HepG2 (cell line): ENCODE measurements around the gene HNRNPA1. TPM values are rescaled to one million over a fixed set of nuclear protein-coding genes. Genes with fewer than 3 reads are reported as not detected.
A peak's percentile ranks its signal among the peaks of the same experiment; 100 is the strongest.

ENCODE experiments used
- EED ChIP-seq: sonication (generic); formaldehyde crosslinking; IDR thresholded peaks from 2 replicates; pipeline ENCODE4 v1.5.0; 2020; ENCODE audit warnings: mild to moderate bottlenecking, missing genetic modification reagents
- HMGA1 ChIP-seq: sonication (generic); formaldehyde crosslinking; conservative IDR thresholded peaks from 2 replicates; pipeline ENCODE4 v1.4.0; 2020; ENCODE audit warnings: missing genetic modification reagents
- HNRNPL ChIP-seq: fragments of 200-400 bp; formaldehyde crosslinking; IDR thresholded peaks from 2 replicates; pipeline ENCODE4 v1.6.1; 2017; ENCODE audit warnings: mild to moderate bottlenecking, low read depth, low read length
- MED13 ChIP-seq: sonication (generic); formaldehyde crosslinking; IDR thresholded peaks from 2 replicates; pipeline ENCODE4 v1.5.0; 2020; ENCODE audit warnings: missing genetic modification reagents
- ONECUT2 ChIP-seq: sonication (generic); formaldehyde crosslinking; IDR thresholded peaks from 2 replicates; pipeline ENCODE4 v1.4.0; 2020; ENCODE audit warnings: missing genetic modification reagents
- RBM22 ChIP-seq: fragments of 200-400 bp; formaldehyde crosslinking; optimal IDR thresholded peaks from 2 replicates; pipeline ENCODE3; 2017; ENCODE audit warnings: mild to moderate bottlenecking, low read length, moderate library complexity
- REL ChIP-seq: sonication (generic); formaldehyde crosslinking; conservative IDR thresholded peaks from 2 replicates; pipeline ENCODE4 v1.8.0; 2022; ENCODE audit warnings: mild to moderate bottlenecking, missing genetic modification reagents, moderate library complexity
- ZBTB21 ChIP-seq: sonication (generic); formaldehyde crosslinking; IDR thresholded peaks from 2 replicates; pipeline ENCODE4 v1.4.0; 2020; ENCODE audit warnings: missing genetic modification reagents
- ZC3H13 ChIP-seq: sonication (generic); formaldehyde crosslinking; IDR thresholded peaks from 2 replicates; pipeline ENCODE4 v1.8.1; 2023; ENCODE audit warnings: mild to moderate bottlenecking, missing genetic modification reagents, moderate library complexity
- ZFP82 ChIP-seq: sonication (generic); formaldehyde crosslinking; IDR thresholded peaks from 2 replicates; pipeline ENCODE4 v1.5.1; 2020; ENCODE audit warnings: mild to moderate bottlenecking, missing genetic modification reagents, borderline replicate concordance
- ZNF138 ChIP-seq: sonication (generic); formaldehyde crosslinking; IDR thresholded peaks from 2 replicates; pipeline ENCODE4 v1.5.0; 2020; ENCODE audit warnings: mild to moderate bottlenecking, low read depth, missing genetic modification reagents
- ZNF547 ChIP-seq: sonication (generic); formaldehyde crosslinking; IDR thresholded peaks from 2 replicates; pipeline ENCODE4 v1.5.1; 2020; ENCODE audit warnings: mild to moderate bottlenecking, missing genetic modification reagents
- ZNF777 ChIP-seq: sonication (generic); formaldehyde crosslinking; IDR thresholded peaks from 2 replicates; pipeline ENCODE4 v1.4.0; 2020; ENCODE audit warnings: missing genetic modification reagents
- ZNF850 ChIP-seq: sonication (generic); formaldehyde crosslinking; conservative IDR thresholded peaks from 2 replicates; pipeline ENCODE4 v1.9.0; 2021; ENCODE audit warnings: mild to moderate bottlenecking, missing genetic modification reagents
- polyA plus RNA-seq, 8 experiments: library from polyadenylated mRNA; depleted of rRNA in 3 of 8; stranded (reverse) in 7 of 8; unstranded in 1 of 8; fragments of >200 nt; fragmentation: Illumina TruSeq in 4 of 8; extraction: Trizol in 4 of 8; gene quantifications; 2 replicates each; pipeline versions ENCODE4 v1.2.1 to v1.2.3, GENCODE V29; 2011 to 2016; ENCODE audit warnings: low read depth in 4 of 8, missing spikeins in 1 of 8, mixed read lengths in 1 of 8; ENCODE audit not compliant: insufficient read depth in 1 of 8
- total RNA-seq, 5 experiments: library from RNA; depleted of rRNA; stranded (reverse); fragments of >200 nt; fragmentation: Illumina TruSeq; extraction: Trizol; gene quantifications; 2 replicates each; pipeline ENCODE4 v1.2.3, GENCODE V29; 2016; ENCODE audit warnings: low read depth in 1 of 5
- TF ChIP-seq, protein P1 (sequence below): sonication (generic); formaldehyde crosslinking; IDR thresholded peaks from 2 replicates; pipeline ENCODE4 v1.4.0; 2020; ENCODE audit warnings: mild to moderate bottlenecking, missing genetic modification reagents
- TF ChIP-seq, protein P2 (sequence below): sonication (generic); formaldehyde crosslinking; IDR thresholded peaks from 2 replicates; pipeline ENCODE4 v1.5.0; 2020; ENCODE audit warnings: mild to moderate bottlenecking, missing genetic modification reagents
- TF ChIP-seq, protein P3 (sequence below): IDR thresholded peaks from 2 replicates; pipeline ENCODE4 v1.6.1; 2016; ENCODE audit warnings: missing compliant biosample characterization, missing genetic modification reagents, borderline replicate concordance
- TF ChIP-seq, protein P4 (sequence below): sonication (generic); formaldehyde crosslinking; IDR thresholded peaks from 2 replicates; pipeline ENCODE4 v1.4.0; 2020; ENCODE audit warnings: missing genetic modification reagents

HNRNPA1 gene
- total and polyA plus RNA-seq, 2 of the 13 experiments (the other 11 are each of a cell fraction or from before 2014, with no cell fraction given) = 535 to 1,820 TPM

DNA sequence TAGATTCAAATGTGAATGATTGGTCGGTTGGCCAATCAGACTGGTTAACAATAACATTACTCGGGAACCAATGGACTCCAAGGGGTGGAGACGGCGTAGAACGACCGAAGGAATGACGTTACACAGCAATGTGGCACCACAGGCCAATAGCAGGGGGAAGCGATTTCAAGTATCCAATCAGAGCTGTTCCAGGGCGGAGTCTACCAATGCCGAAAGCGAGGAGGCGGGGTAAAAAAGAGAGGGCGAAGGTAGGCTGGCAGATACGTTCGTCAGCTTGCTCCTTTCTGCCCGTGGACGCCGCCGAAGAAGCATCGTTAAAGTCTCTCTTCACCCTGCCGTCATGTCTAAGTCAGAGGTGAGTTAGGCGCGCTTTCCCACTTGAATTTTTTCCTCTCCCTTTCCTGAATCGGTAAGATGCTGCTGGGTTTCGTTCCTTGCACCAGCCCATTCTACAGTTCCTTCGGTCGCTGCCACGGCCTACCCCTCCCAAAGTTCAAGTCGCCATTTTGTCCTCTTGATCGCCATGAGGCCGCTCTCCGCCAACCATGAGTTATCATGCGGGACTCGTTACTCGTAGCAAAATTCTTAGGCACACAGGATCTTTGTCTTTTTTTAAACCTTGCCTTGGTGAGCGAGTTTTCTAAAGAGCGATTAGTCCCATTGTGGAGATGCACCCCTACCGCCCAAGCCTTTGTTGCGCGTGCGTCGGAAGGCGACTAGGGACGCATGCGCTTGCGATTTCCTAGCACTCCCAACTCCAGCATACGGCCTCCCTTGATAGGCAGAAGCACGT, at the start of gene HNRNPA1 (continued):
- TF ChIP-seq ZNF777 (peak; percentile 46; the same call in 1 of the 2 replicates), ZNF138 (peak; percentile 92; the same call in 1 of the 2 replicates), ZBTB21 (CRISPR knock-in tag) (no peak; the same call in 1 of the 2 replicates), HMGA1 (no peak), EED (CRISPR knock-in tag) (peak; percentile 84; the same call in 1 of the 2 replicates), ZFP82 (0 out of 2 replicates have a peak, but pooled peaks have one; percentile 34), MED13 (CRISPR knock-in tag) (peak; percentile 75; the same call in 1 of the 2 replicates), ZNF850 (no peak), ZC3H13 (CRISPR knock-in tag) (peak; percentile 68), REL (CRISPR knock-in tag) (peak; percentile 74; the same call in 1 of the 2 replicates), HNRNPL (0 out of 2 replicates have a peak, but pooled peaks have one; percentile 31), ONECUT2 (CRISPR knock-in tag) (peak; percentile 21; the same call in 1 of the 2 replicates), RBM22 (peak; percentile 99), ZNF547 (CRISPR knock-in tag) (peak; percentile 33; the same call in 1 of the 2 replicates)
- TF ChIP-seq, protein P1, sequence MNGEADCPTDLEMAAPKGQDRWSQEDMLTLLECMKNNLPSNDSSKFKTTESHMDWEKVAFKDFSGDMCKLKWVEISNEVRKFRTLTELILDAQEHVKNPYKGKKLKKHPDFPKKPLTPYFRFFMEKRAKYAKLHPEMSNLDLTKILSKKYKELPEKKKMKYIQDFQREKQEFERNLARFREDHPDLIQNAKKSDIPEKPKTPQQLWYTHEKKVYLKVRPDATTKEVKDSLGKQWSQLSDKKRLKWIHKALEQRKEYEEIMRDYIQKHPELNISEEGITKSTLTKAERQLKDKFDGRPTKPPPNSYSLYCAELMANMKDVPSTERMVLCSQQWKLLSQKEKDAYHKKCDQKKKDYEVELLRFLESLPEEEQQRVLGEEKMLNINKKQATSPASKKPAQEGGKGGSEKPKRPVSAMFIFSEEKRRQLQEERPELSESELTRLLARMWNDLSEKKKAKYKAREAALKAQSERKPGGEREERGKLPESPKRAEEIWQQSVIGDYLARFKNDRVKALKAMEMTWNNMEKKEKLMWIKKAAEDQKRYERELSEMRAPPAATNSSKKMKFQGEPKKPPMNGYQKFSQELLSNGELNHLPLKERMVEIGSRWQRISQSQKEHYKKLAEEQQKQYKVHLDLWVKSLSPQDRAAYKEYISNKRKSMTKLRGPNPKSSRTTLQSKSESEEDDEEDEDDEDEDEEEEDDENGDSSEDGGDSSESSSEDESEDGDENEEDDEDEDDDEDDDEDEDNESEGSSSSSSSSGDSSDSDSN (CRISPR knock-in tag) = peak; percentile 54
- TF ChIP-seq, protein P2, sequence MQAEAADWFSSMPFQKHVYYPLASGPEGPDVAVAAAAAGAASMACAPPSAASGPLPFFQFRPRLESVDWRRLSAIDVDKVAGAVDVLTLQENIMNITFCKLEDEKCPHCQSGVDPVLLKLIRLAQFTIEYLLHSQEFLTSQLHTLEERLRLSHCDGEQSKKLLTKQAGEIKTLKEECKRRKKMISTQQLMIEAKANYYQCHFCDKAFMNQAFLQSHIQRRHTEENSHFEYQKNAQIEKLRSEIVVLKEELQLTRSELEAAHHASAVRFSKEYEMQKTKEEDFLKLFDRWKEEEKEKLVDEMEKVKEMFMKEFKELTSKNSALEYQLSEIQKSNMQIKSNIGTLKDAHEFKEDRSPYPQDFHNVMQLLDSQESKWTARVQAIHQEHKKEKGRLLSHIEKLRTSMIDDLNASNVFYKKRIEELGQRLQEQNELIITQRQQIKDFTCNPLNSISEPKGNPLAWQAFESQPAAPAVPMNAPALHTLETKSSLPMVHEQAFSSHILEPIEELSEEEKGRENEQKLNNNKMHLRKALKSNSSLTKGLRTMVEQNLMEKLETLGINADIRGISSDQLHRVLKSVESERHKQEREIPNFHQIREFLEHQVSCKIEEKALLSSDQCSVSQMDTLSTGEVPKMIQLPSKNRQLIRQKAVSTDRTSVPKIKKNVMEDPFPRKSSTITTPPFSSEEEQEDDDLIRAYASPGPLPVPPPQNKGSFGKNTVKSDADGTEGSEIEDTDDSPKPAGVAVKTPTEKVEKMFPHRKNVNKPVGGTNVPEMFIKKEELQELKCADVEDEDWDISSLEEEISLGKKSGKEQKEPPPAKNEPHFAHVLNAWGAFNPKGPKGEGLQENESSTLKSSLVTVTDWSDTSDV (CRISPR knock-in tag) = no peak
- TF ChIP-seq, protein P3, sequence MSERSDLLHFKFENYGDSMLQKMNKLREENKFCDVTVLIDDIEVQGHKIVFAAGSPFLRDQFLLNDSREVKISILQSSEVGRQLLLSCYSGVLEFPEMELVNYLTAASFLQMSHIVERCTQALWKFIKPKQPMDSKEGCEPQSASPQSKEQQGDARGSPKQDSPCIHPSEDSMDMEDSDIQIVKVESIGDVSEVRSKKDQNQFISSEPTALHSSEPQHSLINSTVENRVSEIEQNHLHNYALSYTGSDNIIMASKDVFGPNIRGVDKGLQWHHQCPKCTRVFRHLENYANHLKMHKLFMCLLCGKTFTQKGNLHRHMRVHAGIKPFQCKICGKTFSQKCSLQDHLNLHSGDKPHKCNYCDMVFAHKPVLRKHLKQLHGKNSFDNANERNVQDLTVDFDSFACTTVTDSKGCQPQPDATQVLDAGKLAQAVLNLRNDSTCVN (CRISPR knock-in tag) = 0 out of 2 replicates have a peak, but pooled peaks have one; percentile 69
- TF ChIP-seq, protein P4, sequence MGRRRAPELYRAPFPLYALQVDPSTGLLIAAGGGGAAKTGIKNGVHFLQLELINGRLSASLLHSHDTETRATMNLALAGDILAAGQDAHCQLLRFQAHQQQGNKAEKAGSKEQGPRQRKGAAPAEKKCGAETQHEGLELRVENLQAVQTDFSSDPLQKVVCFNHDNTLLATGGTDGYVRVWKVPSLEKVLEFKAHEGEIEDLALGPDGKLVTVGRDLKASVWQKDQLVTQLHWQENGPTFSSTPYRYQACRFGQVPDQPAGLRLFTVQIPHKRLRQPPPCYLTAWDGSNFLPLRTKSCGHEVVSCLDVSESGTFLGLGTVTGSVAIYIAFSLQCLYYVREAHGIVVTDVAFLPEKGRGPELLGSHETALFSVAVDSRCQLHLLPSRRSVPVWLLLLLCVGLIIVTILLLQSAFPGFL (CRISPR knock-in tag) = 0 out of 2 replicates have a peak, but pooled peaks have one; percentile 16
